HCT116 (cell line): ENCODE results near the gene ZNF699. TPM values are rescaled to one million over a fixed set of nuclear protein-coding genes. Genes with fewer than 3 reads are reported as not detected.
"Not testable (repeated sequence)": the region's sequence is repeated elsewhere in the genome, so short reads cannot be mapped to it uniquely, and the experiment has no call there.

Experiments
- ATAC-seq: fragments of 200-7000 bp; cut with Tn5 transposase; 2 replicates; pipeline ENCODE4 v1.9.1; 2020; ENCODE audit warnings: mild to moderate bottlenecking, moderate library complexity
- BruUV-seq: library from RNA; stranded (reverse); fragments of 400-500 nt; replicated peaks from 2 replicates; lab custom pipeline; 2021; lab: Mats Ljungman, UMichigan
- CTCF ChIA-PET: fragments of 300-600 bp; sonication (Branson Sonifier 250); formaldehyde crosslinking; loops from one replicate; lab custom pipeline; 2021; ENCODE audit warnings: antibody characterized with exemption; lab: Charles Lee
- POLR2A ChIA-PET: fragments of 300-600, 350-600 bp; sonication (Branson Sonifier 250); formaldehyde crosslinking; loops from one replicate; lab custom pipeline; 2021; ENCODE audit warnings: antibody characterized with exemption; lab: Charles Lee
- RAD21 ChIA-PET, 2 experiments: fragments of 300-600 bp; sonication (Branson Sonifier 250); formaldehyde crosslinking; loops; one replicate each; lab custom pipeline; 2023; ENCODE audit warnings: low total read pairs in 2 of 2; ENCODE audit not compliant: uncharacterized antibody in 2 of 2, unreplicated experiment in 2 of 2, low non-redundant PET in 1 of 2; lab: Charles Lee
- DNase-seq: peaks from one replicate; pipeline ENCODE4 v3.0.0-alpha.2; 2010; ENCODE audit warnings: low read depth, low spot score
- H2AFZ ChIP-seq: fragments of 200-600 bp; shearing (Covaris generic), sonication (generic); 2 replicates; pipeline ENCODE4 v1.6.1; 2017; ENCODE audit warnings: low read depth, mixed run types, mixed read lengths, antibody characterized with exemption, low read length; ENCODE audit not compliant: poor library complexity, severe bottlenecking
- H3K27ac ChIP-seq: 2 replicates; pipeline ENCODE4 v1.5.1; 2012; ENCODE audit warnings: low read depth, low read length
- H3K27me3 ChIP-seq: fragments of 200-600 bp; sonication (generic); 2 replicates; pipeline ENCODE4 v1.6.1; 2016; ENCODE audit warnings: mixed run types, low read length, mixed read lengths; ENCODE audit not compliant: insufficient read depth
- H3K36me3 ChIP-seq, 2 experiments: fragments of 200-500 bp in 1 of 2; fragments of 200-600 bp in 1 of 2; sonication (Bioruptor generic) in 1 of 2; sonication (generic) in 1 of 2; 2 replicates each; pipeline versions ENCODE4 v1.5.1 to v1.6.1; 2014 to 2016; ENCODE audit warnings: low read length in 2 of 2, inconsistent platforms in 1 of 2, mixed read lengths in 1 of 2, mixed run types in 1 of 2; ENCODE audit not compliant: insufficient read depth in 2 of 2, control insufficient read depth in 1 of 2
- H3K4me1 ChIP-seq, 2 experiments: fragments of 200-600 bp in 1 of 2; sonication (generic) in 1 of 2; 2 replicates each; pipeline versions ENCODE4 v1.5.1 to v1.6.1; 2012 to 2017; ENCODE audit warnings: low read length in 2 of 2, inconsistent platforms in 1 of 2, mild to moderate bottlenecking in 1 of 2, mixed read lengths in 1 of 2, mixed run types in 1 of 2, moderate library complexity in 1 of 2; ENCODE audit not compliant: insufficient read depth in 2 of 2, control insufficient read depth in 1 of 2
- H3K4me2 ChIP-seq: fragments of 200-600 bp; sonication (generic); 2 replicates; pipeline ENCODE4 v1.6.1; 2017; ENCODE audit warnings: mixed run types, low read length, mixed read lengths
- H3K4me3 ChIP-seq, 2 experiments: fragments of 200-600 bp in 1 of 2; sonication (generic) in 1 of 2; replicated peaks in 1 of 2; 2 replicates each; pipeline ENCODE4 v1.5.1; 2011 to 2016; ENCODE audit warnings: low read length in 2 of 2, control low read depth in 1 of 2, low read depth in 1 of 2, mild to moderate bottlenecking in 1 of 2, mixed read lengths in 1 of 2, mixed run types in 1 of 2
- H3K79me2 ChIP-seq: fragments of 200-600 bp; sonication (generic); 2 replicates; pipeline ENCODE4 v1.6.1; 2017; ENCODE audit warnings: mild to moderate bottlenecking, mixed run types, low read length, moderate library complexity, mixed read lengths; ENCODE audit not compliant: insufficient read depth
- H3K9ac ChIP-seq: fragments of 200-600 bp; sonication (generic); 2 replicates; pipeline ENCODE4 v1.6.1; 2016; ENCODE audit warnings: low read length, mixed read lengths
- H3K9me2 ChIP-seq: fragments of 200-600 bp; sonication (generic), shearing (Covaris generic); 2 replicates; pipeline ENCODE4 v1.6.1; 2017; ENCODE audit warnings: mixed run types, mild to moderate bottlenecking, moderate library complexity; ENCODE audit not compliant: insufficient read depth
- H3K9me3 ChIP-seq, 2 experiments: fragments of 200-500 bp in 1 of 2; fragments of 200-600 bp in 1 of 2; sonication (Bioruptor generic) in 1 of 2; sonication (generic) in 1 of 2; 2 replicates each; pipeline ENCODE4 v1.6.1; 2014 to 2017; ENCODE audit warnings: low read length in 2 of 2, mixed read lengths in 2 of 2, inconsistent platforms in 1 of 2, low read depth in 1 of 2, mild to moderate bottlenecking in 1 of 2, mixed run types in 1 of 2, moderate library complexity in 1 of 2; ENCODE audit not compliant: control insufficient read depth in 1 of 2, insufficient read depth in 1 of 2
- H4K20me1 ChIP-seq: fragments of 200-600 bp; sonication (generic), shearing (Covaris generic); 2 replicates; pipeline ENCODE4 v1.6.1; 2017; ENCODE audit warnings: mixed run types, mild to moderate bottlenecking, moderate library complexity; ENCODE audit not compliant: insufficient read depth
- CEBPB ChIP-seq: IDR thresholded peaks from 2 replicates; pipeline ENCODE4 v1.6.1; 2012; ENCODE audit warnings: low read depth
- EZH2phosphoT487 ChIP-seq: fragments of 200-600 bp; IDR thresholded peaks from 2 replicates; pipeline ENCODE4 v1.6.1; 2018; ENCODE audit warnings: antibody characterized with exemption, borderline replicate concordance
- FOSL1 ChIP-seq: IDR thresholded peaks from 2 replicates; pipeline ENCODE4 v1.6.1; 2012; ENCODE audit warnings: low read depth
- POLR2AphosphoS5 ChIP-seq: IDR thresholded peaks from 2 replicates; pipeline ENCODE4 v1.6.1; 2011; ENCODE audit warnings: mild to moderate bottlenecking, low read depth, low read length, moderate library complexity
- SRF ChIP-seq: IDR thresholded peaks from 2 replicates; pipeline ENCODE4 v1.6.1; 2012; ENCODE audit warnings: low read depth
- ZBTB33 ChIP-seq: IDR thresholded peaks from 2 replicates; pipeline ENCODE4 v1.6.1; 2011; ENCODE audit warnings: mild to moderate bottlenecking, low read length, moderate library complexity; ENCODE audit not compliant: insufficient replicate concordance; ENCODE audit errors: extremely low read depth
- intact Hi-C: fragments of 100-400 bp; cut with micrococcal nuclease; formaldehyde crosslinking; loops from 2 replicates; pipeline ENCODE4 v1.10.0; 2022
- total RNA-seq: library from RNA; stranded (reverse); gene quantifications from one replicate; pipeline ENCODE4 v1.2.1, GENCODE V29; 2021; ENCODE audit not compliant: unreplicated experiment

Gene ZNF699
- total RNA-seq, 1 experiment from 2014 or later, result 7.8 TPM

GRCh38 chr19:9322201-9322600 is 12.6 kb upstream of the ZNF699 start:
- RAD21 ChIA-PET, H3K4me2 ChIP-seq, CTCF ChIA-PET, H3K36me3 ChIP-seq, BruUV-seq, ATAC-seq, H3K4me3 ChIP-seq, H4K20me1 ChIP-seq, H3K27me3 ChIP-seq, H3K27ac ChIP-seq, H2AFZ ChIP-seq, DNase-seq, H3K79me2 ChIP-seq, POLR2A ChIA-PET, H3K9me2 ChIP-seq, H3K9ac ChIP-seq: not testable (repeated sequence)
- intact Hi-C loops, result loop anchor here (10.0 kb wide), 2 partner anchors 263 to 353 kb away; partner anchors contain the start of genes ZNF121 and ZNF562
- H3K4me1 ChIP-seq, result peaks cover 0 to 16% of the 10 kb centered on the region in 2 experiments; a peak in 2 of 4 replicates
- peaks cover 11 to 17% of the 10 kb centered on the region in 2 experiments; a peak in 2 of 4 replicates for H3K9me3 ChIP-seq

- H3K27me3 ChIP-seq, H3K36me3 ChIP-seq, H2AFZ ChIP-seq, DNase-seq, H3K4me3 ChIP-seq, ATAC-seq, H3K9ac ChIP-seq, H3K27ac ChIP-seq, CTCF ChIA-PET, RAD21 ChIA-PET, BruUV-seq, H3K79me2 ChIP-seq, POLR2A ChIA-PET, H3K4me2 ChIP-seq, H3K9me2 ChIP-seq, H4K20me1 ChIP-seq: not testable (repeated sequence)
- H3K4me1 ChIP-seq, result peaks cover 0 to 16% of the 10 kb centered on the region in 2 experiments; a peak in 2 of 4 replicates
- intact Hi-C loops, result loop anchor here (10.0 kb wide), 2 partner anchors 263 to 353 kb away; partner anchors contain the start of genes ZNF121 and ZNF562
- H3K9me3 ChIP-seq, result peaks cover 8 to 14% of the 10 kb centered on the region in 2 experiments; a peak in 2 of 4 replicates
Observed at GRCh38 chr19:9321756-9322155, 12.1 kb upstream of the ZNF699 start.

- intact Hi-C loops, result loop anchor here (10.0 kb wide), 2 partner anchors 263 to 353 kb away; partner anchors contain the start of genes ZNF121 and ZNF562
- TF ChIP-seq FOSL1 (no peak), POLR2AphosphoS5 (no peak), CEBPB (no peak), EZH2phosphoT487 (no peak), SRF (no peak), ZBTB33 (no peak)
Observed at GRCh38 chr19:9321338-9321737, 11.7 kb upstream of the ZNF699 start.

More at GRCh38 chr19:9321338-9321737, 11.7 kb upstream of the ZNF699 start:
- ATAC-seq (no peak), DNase-seq (no peak)
- H3K9me2 ChIP-seq, result no peaks in the 10 kb centered on the region
- ChIA-PET POLR2A (no interaction called here), CTCF (no interaction called here), RAD21 (no interaction called here)
- no peak overlapping the region for H2AFZ ChIP-seq
- H4K20me1 ChIP-seq, result no peaks in the 10 kb centered on the region
- no TSS peak for BruUV-seq
- peaks cover 0 to 16% of the 10 kb centered on the region in 2 experiments; a peak in 2 of 4 replicates for H3K4me1 ChIP-seq
- H3K4me2 ChIP-seq, result no peak overlapping the region
- H3K4me3 ChIP-seq, result no peak overlapping the region
- no peak overlapping the region for H3K9ac ChIP-seq
- peaks cover 0 to 3% of the 10 kb centered on the region in 2 experiments; a peak in 1 of 4 replicates for H3K36me3 ChIP-seq
- H3K27me3 ChIP-seq, result no peaks in the 10 kb centered on the region
- H3K79me2 ChIP-seq, result peaks cover 10% of the 10 kb centered on the region; the same call in 1 of the 2 replicates
- H3K9me3 ChIP-seq, result peaks cover 8 to 13% of the 10 kb centered on the region in 2 experiments; a peak in 2 of 4 replicates
- no peak overlapping the region for H3K27ac ChIP-seq
